GM18507 (cell line): Measurements from ENCODE around the gene PODXL2.
"Not testable (repeated sequence)": the region's sequence is repeated elsewhere in the genome, so short reads cannot be mapped to it uniquely, and the experiment has no call there.

Experiments
- DNase-seq: peaks from one replicate; pipeline ENCODE4 v3.0.0; 2011; ENCODE audit warnings: low read depth; ENCODE audit not compliant: insufficient read length; ENCODE audit errors: extremely low spot score
- FAIRE-seq: peaks from 2 replicates; lab custom pipeline; 2011; peaks lifted over from hg19 to GRCh38; lab: Jason Lieb, UNC

The PODXL2 gene

GRCh38 chr3:127651516-127652172 is 22.7 kb downstream of the PODXL2 start:
- peak; percentile 38 for FAIRE-seq
- no peak for DNase-seq

GRCh38 chr3:127652246-127652995 is 23.4 kb downstream of the PODXL2 start:
- FAIRE-seq (peak; percentile 71), DNase-seq (peak; percentile 56)

DNA sequence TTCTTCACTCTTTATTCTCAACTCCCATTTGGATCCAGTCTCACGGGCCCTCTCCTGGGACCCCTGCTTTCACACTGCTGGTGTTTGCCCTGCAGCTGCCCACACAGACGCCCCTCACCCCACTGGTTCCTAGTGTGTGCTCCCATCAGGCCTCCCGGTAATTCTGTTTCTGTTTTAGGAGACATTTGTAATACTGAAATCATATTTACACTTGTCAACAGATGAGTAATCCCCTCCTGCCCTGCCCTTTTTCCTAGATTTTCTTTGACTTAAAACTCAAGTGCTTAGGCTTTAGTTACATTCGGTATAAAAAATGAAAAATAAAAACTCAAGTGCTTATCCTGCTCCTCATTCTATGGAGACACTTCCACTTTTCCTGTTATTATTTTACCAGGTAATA is 25.4 kb downstream of the PODXL2 start:
- no peak for DNase-seq
- FAIRE-seq, result no peak

- FAIRE-seq, DNase-seq: not testable (repeated sequence)
Observed at GRCh38 chr3:127654993-127655392, 26.0 kb downstream of the PODXL2 start.

GRCh38 chr3:127655641-127656040 is 26.7 kb downstream of the PODXL2 start:
- FAIRE-seq, result no peak
- no peak for DNase-seq

GRCh38 chr3:127656906-127657305 is 27.9 kb downstream of the PODXL2 start:
- FAIRE-seq (no peak), DNase-seq (no peak)

GRCh38 chr3:127658234-127658633 is 29.2 kb downstream of the PODXL2 start:
- DNase-seq, result no peak
- no peak for FAIRE-seq

DNA sequence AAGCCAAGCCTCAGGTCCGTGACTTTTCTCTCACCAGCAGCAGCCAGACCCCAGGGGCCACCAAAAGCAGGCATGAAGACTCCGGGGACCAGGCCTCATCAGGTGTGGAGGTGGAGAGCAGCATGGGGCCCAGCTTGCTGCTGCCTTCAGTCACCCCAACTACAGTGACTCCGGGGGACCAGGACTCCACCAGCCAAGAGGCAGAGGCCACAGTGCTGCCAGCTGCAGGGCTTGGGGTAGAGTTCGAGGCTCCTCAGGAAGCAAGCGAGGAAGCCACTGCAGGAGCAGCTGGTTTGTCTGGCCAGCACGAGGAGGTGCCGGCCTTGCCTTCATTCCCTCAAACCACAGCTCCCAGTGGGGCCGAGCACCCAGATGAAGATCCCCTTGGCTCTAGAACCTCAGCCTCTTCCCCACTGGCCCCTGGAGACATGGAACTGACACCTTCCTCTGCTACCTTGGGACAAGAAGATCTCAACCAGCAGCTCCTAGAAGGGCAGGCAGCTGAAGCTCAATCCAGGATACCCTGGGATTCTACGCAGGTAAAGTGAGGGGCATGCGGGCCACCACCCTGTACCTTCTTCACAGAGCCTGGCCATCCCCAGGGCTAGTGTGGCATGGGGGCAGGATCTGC is 31.8 kb downstream of the PODXL2 start:
- FAIRE-seq, result no peak
- DNase-seq, result no peak

DNA sequence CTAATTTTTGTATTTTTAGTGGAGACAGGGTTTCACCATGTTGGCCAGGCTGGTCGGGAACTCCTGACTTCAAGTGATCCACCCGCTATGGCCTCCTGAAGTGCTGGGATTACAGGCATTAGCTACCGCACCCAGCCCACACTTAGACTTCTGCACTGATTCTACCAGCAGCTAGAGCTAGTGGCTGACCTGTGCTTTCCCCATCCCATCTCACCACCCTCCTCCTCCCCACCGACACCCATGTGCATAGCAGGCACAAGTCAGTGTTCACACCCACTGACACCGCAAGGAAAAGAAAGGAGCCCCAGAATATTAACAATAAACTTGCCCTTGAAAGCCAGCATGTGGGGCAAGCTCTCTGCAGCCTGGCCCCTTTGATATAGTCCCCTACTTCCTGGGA is 32.6 kb downstream of the PODXL2 start:
- FAIRE-seq (no peak), DNase-seq (no peak)

- FAIRE-seq (no peak), DNase-seq (no peak)
Observed at GRCh38 chr3:127662001-127662469, 33.0 kb downstream of the PODXL2 start.

GRCh38 chr3:127663151-127663550 is 34.2 kb downstream of the PODXL2 start:
- FAIRE-seq (no peak), DNase-seq (no peak)

DNA sequence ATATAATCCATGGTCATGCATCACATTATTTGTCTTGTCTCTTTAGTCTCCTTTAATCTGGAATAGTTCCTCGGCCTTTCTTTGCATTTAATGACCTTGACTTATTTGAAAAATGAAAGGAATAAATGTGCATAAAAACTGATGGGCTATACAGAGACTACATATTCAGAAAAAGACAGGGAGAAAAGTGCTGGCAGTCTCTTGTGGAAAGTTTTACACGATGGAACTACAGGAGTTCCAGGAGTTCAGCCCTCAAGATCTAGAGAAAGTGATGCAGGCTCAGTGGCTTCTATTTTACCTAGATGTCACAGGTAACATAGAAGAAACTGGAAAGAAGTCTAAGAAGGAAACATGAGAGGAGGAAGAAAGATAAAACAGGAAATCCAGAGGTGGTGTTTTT is 36.2 kb downstream of the PODXL2 start:
- no peak for FAIRE-seq
- no peak for DNase-seq

DNA sequence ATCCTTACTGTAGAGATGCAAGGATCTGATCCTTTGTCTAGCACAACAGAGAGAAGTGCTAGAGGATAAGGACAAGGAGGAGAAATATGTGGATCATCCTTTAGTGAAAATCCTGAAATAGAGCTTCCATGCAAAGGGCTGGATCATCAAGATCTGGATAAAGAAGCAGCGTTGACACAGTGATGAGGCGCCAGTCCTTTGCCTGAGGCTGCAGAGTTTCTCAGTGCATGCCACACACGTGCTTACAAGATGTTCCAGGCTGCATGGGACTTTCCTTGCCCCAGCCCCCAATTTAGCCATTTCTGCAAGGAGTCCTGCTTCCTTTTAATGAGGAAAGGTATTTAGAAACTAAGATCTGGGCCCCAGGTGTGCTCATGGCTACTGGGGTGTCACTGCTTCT is 36.6 kb downstream of the PODXL2 start:
- no peak for FAIRE-seq
- DNase-seq, result no peak

DNA sequence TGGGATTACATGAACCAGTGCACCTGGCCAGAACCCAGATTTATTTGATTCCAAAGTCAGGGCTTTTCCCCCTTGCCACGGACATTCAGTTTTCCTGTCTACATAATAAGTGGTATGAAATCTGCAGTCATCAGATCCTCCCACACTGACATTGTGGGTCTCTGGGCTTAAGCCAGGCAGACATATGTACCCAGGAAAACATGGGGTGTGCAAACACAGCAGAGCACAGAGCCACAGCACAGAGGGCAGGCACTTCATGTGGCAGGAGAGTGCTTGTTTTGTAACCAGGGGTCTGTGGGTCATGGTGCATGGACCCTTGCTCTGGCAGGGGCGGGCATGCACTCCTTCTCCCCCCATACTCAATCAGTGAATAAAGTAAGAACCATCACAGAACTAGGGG is 37.7 kb downstream of the PODXL2 start:
- DNase-seq (no peak), FAIRE-seq (no peak)

- FAIRE-seq, result no peak
- no peak for DNase-seq
Observed at GRCh38 chr3:127667119-127667681, 38.2 kb downstream of the PODXL2 start.

- DNase-seq (no peak), FAIRE-seq (no peak)
Observed at GRCh38 chr3:127668906-127669305, 39.9 kb downstream of the PODXL2 start.

DNA sequence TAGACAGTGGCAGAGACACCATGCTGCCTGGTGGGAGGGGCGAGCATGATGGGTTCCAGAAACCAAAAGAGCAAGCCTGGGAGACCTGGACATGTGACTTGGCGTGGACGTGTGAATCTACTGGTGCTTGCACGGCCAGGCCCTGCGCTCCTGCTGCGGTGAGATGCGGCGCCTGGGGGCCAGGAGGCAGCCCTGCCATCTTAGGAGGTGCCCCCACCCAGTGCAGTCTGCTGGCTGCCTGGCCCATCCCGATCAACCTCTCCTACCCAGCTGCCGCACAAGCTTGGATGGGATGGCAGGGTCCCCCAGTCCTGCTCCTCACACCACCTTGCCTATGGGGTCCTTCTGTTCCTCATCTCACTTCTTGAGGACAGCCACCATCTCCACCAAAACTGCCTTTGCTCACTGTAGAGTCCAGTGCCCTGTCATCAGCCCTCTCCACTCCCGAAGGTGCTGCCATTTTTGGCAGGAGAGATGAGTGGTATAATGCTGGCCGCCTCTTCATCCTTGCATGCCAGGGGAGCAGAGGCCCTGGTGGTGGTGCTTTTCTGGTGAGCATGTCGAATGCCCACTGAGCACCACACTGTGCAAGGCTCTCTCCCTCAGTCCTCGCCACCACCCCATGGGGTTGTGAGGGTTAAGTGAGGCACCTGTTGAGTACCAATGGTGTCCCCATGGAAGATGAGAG is 40.7 kb downstream of the PODXL2 start:
- FAIRE-seq, result no peak
- no peak for DNase-seq

DNA sequence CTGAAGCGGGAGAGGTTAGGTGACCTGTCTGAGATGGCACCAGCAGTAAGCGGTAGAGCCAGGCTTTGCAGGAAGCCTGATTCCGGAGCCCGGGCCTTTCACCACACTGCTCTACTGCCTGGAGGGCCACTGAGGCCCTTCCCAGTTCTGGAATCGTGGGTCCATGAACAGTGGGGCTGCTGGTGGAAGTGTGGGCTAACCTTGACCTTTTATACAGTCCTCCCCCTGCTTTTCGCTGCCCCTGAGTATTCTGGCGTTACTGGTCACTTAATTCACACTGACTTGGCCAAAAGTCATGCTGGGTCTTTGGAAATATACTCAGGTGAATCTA is 41.2 kb downstream of the PODXL2 start:
- FAIRE-seq, result no peak
- no peak for DNase-seq

GRCh38 chr3:127670761-127671522 is 42.0 kb downstream of the PODXL2 start:
- DNase-seq (no peak), FAIRE-seq (no peak)
